ENCODE results near the gene NUBP1.
A peak's percentile ranks its signal among the peaks of the same experiment; 100 is the strongest.

NUBP1 gene

DNA sequence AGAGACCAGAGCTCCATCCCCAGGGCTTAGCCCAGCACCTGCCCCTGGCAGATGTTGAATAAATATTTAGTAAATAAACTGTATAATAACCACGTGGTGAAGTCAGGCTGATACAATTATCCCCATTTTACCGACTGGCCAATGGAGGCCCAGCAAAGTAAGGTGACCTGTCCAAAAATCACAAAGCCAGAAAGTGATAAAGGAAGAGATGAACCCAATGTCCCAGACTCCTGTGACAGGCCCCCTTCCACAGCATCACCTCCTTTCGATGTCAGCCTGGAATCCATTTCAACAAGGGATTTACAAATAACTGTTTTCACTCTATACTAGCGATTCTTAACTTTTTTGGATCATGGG lies 69.4 kb downstream of the NUBP1 start:
- TF ChIP-seq, protein P1, sequence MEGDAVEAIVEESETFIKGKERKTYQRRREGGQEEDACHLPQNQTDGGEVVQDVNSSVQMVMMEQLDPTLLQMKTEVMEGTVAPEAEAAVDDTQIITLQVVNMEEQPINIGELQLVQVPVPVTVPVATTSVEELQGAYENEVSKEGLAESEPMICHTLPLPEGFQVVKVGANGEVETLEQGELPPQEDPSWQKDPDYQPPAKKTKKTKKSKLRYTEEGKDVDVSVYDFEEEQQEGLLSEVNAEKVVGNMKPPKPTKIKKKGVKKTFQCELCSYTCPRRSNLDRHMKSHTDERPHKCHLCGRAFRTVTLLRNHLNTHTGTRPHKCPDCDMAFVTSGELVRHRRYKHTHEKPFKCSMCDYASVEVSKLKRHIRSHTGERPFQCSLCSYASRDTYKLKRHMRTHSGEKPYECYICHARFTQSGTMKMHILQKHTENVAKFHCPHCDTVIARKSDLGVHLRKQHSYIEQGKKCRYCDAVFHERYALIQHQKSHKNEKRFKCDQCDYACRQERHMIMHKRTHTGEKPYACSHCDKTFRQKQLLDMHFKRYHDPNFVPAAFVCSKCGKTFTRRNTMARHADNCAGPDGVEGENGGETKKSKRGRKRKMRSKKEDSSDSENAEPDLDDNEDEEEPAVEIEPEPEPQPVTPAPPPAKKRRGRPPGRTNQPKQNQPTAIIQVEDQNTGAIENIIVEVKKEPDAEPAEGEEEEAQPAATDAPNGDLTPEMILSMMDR (IDR thresholded peaks at IDR 0.05; ENCODE audit: low read length, missing control alignments): no peak
- DNase-seq (ENCODE audit: low read depth): no peak
- no peak overlapping the region for H3K4me3 ChIP-seq (replicated peaks; ENCODE audit: low read depth, low read length)

DNA sequence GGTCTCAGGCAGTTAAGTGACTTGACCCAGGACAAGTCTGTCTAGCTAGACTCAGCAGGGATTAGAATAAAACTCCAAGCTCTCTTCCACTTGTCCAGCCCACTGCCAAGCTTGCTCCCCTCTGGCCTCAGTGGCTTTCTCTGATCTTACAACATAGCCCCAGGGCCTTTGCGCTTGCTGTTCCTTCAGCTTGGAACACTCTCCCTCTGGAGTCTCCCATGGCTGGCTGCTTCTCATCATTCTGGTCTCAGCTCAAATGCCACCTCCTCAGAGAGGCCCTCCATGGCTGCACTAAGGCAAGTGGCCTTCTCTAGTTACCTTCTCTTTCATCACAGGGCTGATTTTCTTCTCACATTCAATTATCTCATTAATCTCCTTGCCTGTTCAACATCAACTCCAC lies 73.9 kb downstream of the NUBP1 start:
- no peak for DNase-seq (ENCODE audit: low read depth)
- no peak overlapping the region for H3K4me3 ChIP-seq (replicated peaks; ENCODE audit: low read depth, low read length)
- TF ChIP-seq, protein P1 (IDR thresholded peaks at IDR 0.05; ENCODE audit: low read length, missing control alignments): no peak

DNA sequence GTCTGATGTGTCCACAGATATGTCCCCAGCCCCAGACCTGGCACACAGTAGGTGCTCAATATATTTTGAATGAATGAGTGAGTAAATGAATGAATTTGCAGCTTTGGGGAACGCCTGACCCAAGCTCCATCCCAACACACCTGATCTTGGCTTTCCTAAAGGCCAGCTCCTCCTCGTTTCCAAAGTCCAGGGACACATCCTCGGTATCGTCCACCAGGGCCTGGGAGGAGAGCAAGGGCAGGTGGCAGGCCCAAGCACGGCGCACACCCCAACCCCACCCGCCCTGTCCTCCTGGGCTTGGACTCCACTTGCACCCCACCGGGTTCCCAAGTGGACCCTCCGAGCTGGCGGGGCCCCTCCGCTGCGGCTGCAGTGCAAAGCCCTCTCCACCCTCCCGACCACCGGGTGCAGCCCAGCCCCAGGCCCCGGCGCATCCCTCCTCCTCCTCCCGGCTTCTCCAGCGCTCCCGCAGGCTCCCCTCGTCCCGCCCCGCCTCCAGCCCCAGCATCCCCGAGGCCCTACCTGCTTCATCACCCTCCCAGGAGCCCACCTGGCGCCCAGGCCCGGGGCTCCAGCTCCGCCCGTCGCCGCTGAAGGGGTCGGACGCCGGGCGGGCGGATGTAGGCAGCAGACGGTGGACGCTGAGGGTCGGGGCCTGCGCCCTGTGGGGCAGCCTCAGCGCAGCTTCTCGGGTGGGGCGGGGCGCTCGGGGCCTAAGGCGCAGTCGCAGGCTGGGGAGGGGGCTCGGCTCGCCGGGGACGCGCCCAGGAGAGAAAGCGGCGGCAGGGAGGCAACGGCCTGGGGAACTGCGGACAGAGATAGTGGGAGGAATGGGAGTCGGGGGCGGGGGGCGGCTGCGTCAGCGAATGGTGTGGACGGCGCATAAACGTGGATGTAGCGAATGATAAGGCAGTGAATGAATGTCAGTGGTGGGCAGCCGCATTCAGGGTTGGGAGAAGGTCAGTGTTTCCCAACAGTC lies 74.6 kb downstream of the NUBP1 start, which contains the start of gene TVP23A:
Gene TVP23A (minus strand): TSS at position 832 of the 979 bp plus-strand sequence. CDS start 301 bp downstream, at position 531.
- no peak within 1 kb of the TSS for H3K4me3 ChIP-seq (replicated peaks; ENCODE audit: low read depth, low read length)
- TF ChIP-seq, protein P1 (IDR thresholded peaks at IDR 0.05; ENCODE audit: low read length, missing control alignments): no peak
- DNase-seq (ENCODE audit: low read depth): peak; percentile 13

Measured in fibroblast of pulmonary artery (primary cell).